Calu3 (cell line): ENCODE data around the gene MAP7D3. TPM values are rescaled to one million over a fixed set of nuclear protein-coding genes. Genes with fewer than 3 reads are reported as not detected.
A peak's percentile ranks its signal among the peaks of the same experiment; 100 is the strongest.
"Not testable (repeated sequence)": the region's sequence is repeated elsewhere in the genome, so short reads cannot be mapped to it uniquely, and the experiment has no call there.

Experiments used
- Bru-seq: library from RNA; stranded (reverse); fragments of 400-500 nt; gene quantifications from one replicate; lab custom pipeline; 2021; lab: Mats Ljungman, UMichigan
- BruChase-seq, 2 experiments: library from RNA; stranded (reverse); fragments of 400-500 nt; gene quantifications; one replicate each; lab custom pipeline; 2021; lab: Mats Ljungman, UMichigan
- BruUV-seq: library from RNA; stranded (reverse); fragments of 400-500 nt; replicated peaks from 2 replicates; lab custom pipeline; 2021; lab: Mats Ljungman, UMichigan
- CTCF ChIA-PET: fragments of 300-600 bp; sonication (Branson Sonifier 250); formaldehyde crosslinking; loops from one replicate; lab custom pipeline; 2022; ENCODE audit warnings: antibody characterized with exemption; lab: Charles Lee
- DNase-seq: peaks from one replicate; pipeline ENCODE4 v3.0.0; 2022
- H3K27ac Mint-ChIP-seq: one replicate; pipeline ENCODE4 v1.8.0; 2022; ENCODE audit warnings: mixed read lengths; ENCODE audit not compliant: unreplicated experiment
- H3K27me3 Mint-ChIP-seq: one replicate; pipeline ENCODE4 v1.8.0; 2022; ENCODE audit warnings: mixed read lengths; ENCODE audit not compliant: unreplicated experiment
- H3K36me3 Mint-ChIP-seq: one replicate; pipeline ENCODE4 v1.8.0; 2022; ENCODE audit warnings: mild to moderate bottlenecking, moderate library complexity, mixed read lengths; ENCODE audit not compliant: insufficient read depth, unreplicated experiment
- H3K4me1 Mint-ChIP-seq: one replicate; pipeline ENCODE4 v1.8.0; 2022; ENCODE audit warnings: mild to moderate bottlenecking, low read depth, mixed read lengths; ENCODE audit not compliant: unreplicated experiment
- H3K4me3 Mint-ChIP-seq: one replicate; pipeline ENCODE4 v1.8.0; 2022; ENCODE audit warnings: mild to moderate bottlenecking, low read depth, moderate library complexity, mixed read lengths; ENCODE audit not compliant: unreplicated experiment
- H3K9me3 Mint-ChIP-seq: one replicate; pipeline ENCODE4 v1.8.0; 2022; ENCODE audit warnings: low read depth, mixed read lengths; ENCODE audit not compliant: unreplicated experiment
- intact Hi-C: fragments of 100-400 bp; cut with micrococcal nuclease; formaldehyde crosslinking; loops from one replicate; pipeline ENCODE4 v1.10.0; 2022; ENCODE audit not compliant: unreplicated experiment
- long read RNA-seq: library from polyadenylated mRNA; stranded (forward); transcript quantifications from one replicate; pipeline ENCODE4 v2.0.0, GENCODE V29; 2022
- total RNA-seq: library from RNA; stranded (reverse); gene quantifications from 2 replicates; pipeline ENCODE4 v1.2.3, GENCODE V29; 2022
- TF ChIP-seq, protein P1 (sequence below): fragments of 200-600 bp; IDR thresholded peaks from one replicate; pipeline ENCODE4 v1.8.0; 2022; ENCODE audit warnings: antibody characterized with exemption; ENCODE audit not compliant: unreplicated experiment

MAP7D3 gene, protein sequence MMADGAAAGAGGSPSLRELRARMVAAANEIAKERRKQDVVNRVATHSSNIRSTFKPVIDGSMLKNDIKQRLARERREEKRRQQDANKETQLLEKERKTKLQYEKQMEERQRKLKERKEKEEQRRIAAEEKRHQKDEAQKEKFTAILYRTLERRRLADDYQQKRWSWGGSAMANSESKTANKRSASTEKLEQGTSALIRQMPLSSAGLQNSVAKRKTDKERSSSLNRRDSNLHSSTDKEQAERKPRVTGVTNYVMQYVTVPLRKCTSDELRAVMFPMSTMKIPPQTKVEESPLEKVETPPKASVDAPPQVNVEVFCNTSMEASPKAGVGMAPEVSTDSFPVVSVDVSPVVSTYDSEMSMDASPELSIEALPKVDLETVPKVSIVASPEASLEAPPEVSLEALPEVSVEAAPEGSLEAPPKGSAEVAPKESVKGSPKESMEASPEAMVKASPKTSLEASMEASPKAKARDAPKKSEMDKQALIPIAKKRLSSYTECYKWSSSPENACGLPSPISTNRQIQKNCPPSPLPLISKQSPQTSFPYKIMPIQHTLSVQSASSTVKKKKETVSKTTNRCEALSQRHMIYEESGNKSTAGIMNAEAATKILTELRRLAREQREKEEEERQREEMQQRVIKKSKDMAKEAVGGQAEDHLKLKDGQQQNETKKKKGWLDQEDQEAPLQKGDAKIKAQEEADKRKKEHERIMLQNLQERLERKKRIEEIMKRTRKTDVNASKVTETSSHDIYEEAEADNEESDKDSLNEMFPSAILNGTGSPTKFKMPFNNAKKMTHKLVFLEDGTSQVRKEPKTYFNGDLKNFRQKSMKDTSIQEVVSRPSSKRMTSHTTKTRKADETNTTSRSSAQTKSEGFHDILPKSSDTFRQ
- total RNA-seq (7.9 and 8.0 TPM in 2 replicates), Bru-seq, nascent RNA (percentile 48 among the genes with signal in this experiment), BruChase-seq, experiment 1, labeled RNA remaining after a 6-hour chase (percentile 56 among the genes with signal in this experiment), BruChase-seq, experiment 2, labeled RNA remaining after a 2-hour chase (percentile 50 among the genes with signal in this experiment)
- long read RNA-seq, full-length matches to known transcripts, result 4 of 5 reads
- long read RNA-seq, partial matches to known transcripts, result 0 of 5 reads
- long read RNA-seq, other reads (novel, unspliced or antisense), result 1 of 5 reads

DNA sequence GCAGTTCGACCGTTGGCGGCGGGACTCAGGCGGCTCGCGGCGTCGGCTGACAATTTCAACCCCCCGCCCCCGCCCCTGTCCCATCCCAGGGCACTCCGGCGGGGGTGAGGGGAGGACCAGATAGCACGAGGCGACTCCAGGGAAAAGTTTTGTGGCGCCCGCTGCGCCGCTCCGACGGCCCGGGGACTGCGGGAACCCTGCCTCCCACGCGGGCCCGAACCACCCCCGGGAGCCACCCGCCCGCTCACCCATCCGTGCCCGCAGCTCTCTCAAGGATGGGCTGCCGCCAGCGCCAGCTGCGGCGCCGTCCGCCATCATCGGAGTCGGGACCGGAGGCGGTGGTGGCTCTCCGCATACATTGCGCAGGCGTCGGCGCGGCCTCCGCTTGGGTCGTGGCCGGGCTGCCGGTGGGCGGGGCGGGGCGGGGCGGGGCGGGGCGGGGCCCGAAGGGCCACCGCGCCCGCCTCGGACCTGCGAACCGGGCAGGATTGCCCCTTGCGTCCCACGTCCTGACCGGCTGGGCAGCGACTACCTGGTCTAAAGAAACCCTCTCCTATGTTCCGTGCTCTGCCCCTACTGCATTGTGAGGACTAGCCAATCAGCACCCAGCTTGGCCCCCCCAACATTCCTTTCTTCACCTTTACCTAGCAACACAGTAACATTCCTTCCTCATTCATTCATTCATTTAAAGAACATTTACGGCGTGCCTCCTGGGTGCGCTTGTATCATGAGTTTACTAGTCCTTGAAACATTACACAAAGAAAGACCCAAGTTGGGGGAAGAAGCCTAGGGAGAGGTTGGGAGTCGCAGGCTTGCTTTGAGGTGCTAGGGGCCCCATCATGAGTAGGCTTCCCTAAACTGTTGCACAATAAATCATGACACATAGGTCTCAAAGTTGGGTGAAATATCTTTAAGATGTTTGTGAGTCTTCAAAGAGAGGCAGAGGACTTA, at the start of gene MAP7D3:
TSS of gene MAP7D3 (minus strand) at position 360 of the 951 bp plus-strand sequence. CDS start at position 318, 42 bp downstream.
- H3K27ac Mint-ChIP-seq, result peak within 1 kb of the TSS; percentile 96
- no peaks in the 10 kb centered on the region for H3K27me3 Mint-ChIP-seq
- peak within 1 kb of the TSS; percentile 78 for H3K4me3 Mint-ChIP-seq
- TF ChIP-seq, protein P1, sequence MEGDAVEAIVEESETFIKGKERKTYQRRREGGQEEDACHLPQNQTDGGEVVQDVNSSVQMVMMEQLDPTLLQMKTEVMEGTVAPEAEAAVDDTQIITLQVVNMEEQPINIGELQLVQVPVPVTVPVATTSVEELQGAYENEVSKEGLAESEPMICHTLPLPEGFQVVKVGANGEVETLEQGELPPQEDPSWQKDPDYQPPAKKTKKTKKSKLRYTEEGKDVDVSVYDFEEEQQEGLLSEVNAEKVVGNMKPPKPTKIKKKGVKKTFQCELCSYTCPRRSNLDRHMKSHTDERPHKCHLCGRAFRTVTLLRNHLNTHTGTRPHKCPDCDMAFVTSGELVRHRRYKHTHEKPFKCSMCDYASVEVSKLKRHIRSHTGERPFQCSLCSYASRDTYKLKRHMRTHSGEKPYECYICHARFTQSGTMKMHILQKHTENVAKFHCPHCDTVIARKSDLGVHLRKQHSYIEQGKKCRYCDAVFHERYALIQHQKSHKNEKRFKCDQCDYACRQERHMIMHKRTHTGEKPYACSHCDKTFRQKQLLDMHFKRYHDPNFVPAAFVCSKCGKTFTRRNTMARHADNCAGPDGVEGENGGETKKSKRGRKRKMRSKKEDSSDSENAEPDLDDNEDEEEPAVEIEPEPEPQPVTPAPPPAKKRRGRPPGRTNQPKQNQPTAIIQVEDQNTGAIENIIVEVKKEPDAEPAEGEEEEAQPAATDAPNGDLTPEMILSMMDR, result no peak
- CTCF ChIA-PET, result no interaction called here
- intact Hi-C loops, result loop anchor here (10.0 kb wide), 1 partner anchor 323 kb away; no protein-coding TSS in a partner anchor
- no TSS peak for BruUV-seq
- DNase-seq, result peak; percentile 60
- no peaks in the 10 kb centered on the region for H3K9me3 Mint-ChIP-seq
- peaks cover 12% of the 10 kb centered on the region for H3K36me3 Mint-ChIP-seq
- no peaks in the 10 kb centered on the region for H3K4me1 Mint-ChIP-seq

DNA sequence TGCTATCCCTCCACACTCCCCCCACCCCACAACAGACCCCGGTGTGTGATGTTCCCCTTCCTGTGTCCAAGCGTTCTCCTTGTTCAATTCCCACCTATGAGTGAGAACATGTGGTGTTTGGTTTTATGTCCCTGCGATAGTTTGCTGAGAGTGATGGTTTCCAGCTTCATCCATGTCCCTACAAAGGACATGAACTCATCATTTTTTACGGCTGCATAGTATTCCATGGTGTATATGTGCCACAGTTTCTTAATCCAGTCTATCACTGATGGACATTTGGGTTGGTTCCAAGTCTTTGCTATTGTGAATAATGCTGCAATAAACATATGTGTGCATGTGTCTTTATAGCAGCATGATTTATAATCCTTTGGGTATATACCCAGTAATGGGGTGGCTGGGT, 49.5 kb upstream of the MAP7D3 start, which contains the start of gene ADGRG4:
TSS of gene ADGRG4 (plus strand) at position 243 of the 400 bp plus-strand sequence. CDS start 7,815 bp downstream, outside the sequence.
- H3K4me1 Mint-ChIP-seq, H3K27me3 Mint-ChIP-seq, H3K9me3 Mint-ChIP-seq, BruUV-seq, intact Hi-C loops, H3K36me3 Mint-ChIP-seq, H3K27ac Mint-ChIP-seq, CTCF ChIA-PET, DNase-seq, H3K4me3 Mint-ChIP-seq: not testable (repeated sequence)

GRCh38 chrX:136295380-136295779, 44.2 kb upstream of the MAP7D3 start:
- BruUV-seq, result no TSS peak
- H3K36me3 Mint-ChIP-seq, result no peaks in the 10 kb centered on the region
- H3K9me3 Mint-ChIP-seq, result no peaks in the 10 kb centered on the region
- no peaks in the 10 kb centered on the region for H3K4me1 Mint-ChIP-seq
- CTCF ChIA-PET, result no interaction called here
- no peak for DNase-seq
- no peaks in the 10 kb centered on the region for H3K27me3 Mint-ChIP-seq
- intact Hi-C loops, result no loop called here
- H3K27ac Mint-ChIP-seq, result no peak overlapping the region
- TF ChIP-seq, protein P1, result no peak
- H3K4me3 Mint-ChIP-seq, result no peak overlapping the region

DNA sequence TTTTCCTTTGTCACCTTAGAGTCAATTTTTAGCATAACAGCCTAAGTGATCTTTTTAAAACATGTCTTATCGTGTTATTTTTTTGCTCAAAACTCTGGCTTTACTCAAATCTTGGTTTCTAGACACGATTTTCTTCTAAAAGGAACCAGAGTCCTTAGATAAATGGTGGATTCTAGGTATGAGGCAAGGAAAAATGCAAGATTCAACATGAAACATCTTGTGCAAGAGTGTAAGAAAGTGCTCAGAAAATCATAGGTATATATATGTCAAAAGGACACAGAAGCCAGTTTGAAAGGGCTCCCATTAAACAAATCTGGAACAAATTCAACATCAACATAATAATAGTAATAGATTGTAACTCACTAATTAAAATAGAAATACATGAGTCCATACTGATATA, 41.5 kb upstream of the MAP7D3 start:
- Mint-ChIP-seq H3K4me1 (no peaks in the 10 kb centered on the region), H3K27ac (no peak overlapping the region), H3K4me3 (no peak overlapping the region), H3K36me3 (no peaks in the 10 kb centered on the region), H3K27me3 (no peaks in the 10 kb centered on the region), H3K9me3 (no peaks in the 10 kb centered on the region)
- TF ChIP-seq, protein P1, result no peak
- CTCF ChIA-PET, result no interaction called here
- BruUV-seq, result no TSS peak
- intact Hi-C loops, result no loop called here
- no peak for DNase-seq
